Heart left ventricle (tissue), 13 donors: ENCODE measurements around the gene AKAP13.

Source experiments
- CTCF ChIP-seq, 12 donors: fragments of 200-600 bp; sonication (generic) in 4 of 12; IDR thresholded peaks; one replicate each; pipeline versions ENCODE4 v1.5.0 to v1.8.0; 2018 to 2022; ENCODE audit warnings: antibody characterized with exemption in 12 of 12, mild to moderate bottlenecking in 5 of 12
- POLR2A ChIP-seq, 2 donors: fragments of 450-650 bp; IDR thresholded peaks; one replicate each; pipeline ENCODE4 v1.6.1; 2017; ENCODE audit warnings: antibody characterized with exemption in 2 of 2, mild to moderate bottlenecking in 2 of 2, moderate library complexity in 2 of 2
- donor health status: ischemic (EF 13 %, LVEDD 7.1; RV severe dilation, severe dysfunction).
- donor health status: DM: no; HTN: yes; CAD: no.
- donor health status: DM: no; HTN: no; CAD: no.
- donor health status: ischemic (EF 25% LVEDD 6.9; RV normal size, moderate dysfunction).
- donor health status: ischemic (EF 25% LVEDD 5.7; RV mildly dilated, moderate dysfunction).
- donor health status: ischemic (EF 35%, LVEDD 5.7; RV mildly dilated, moderate dysfunction).
- donor health status: nonischemic (EF 11% LVEDD 7.7; RV severe dilation, severe dysfunction).
- donor health status: DM: yes; HTN: yes; CAD: no.
- donor health status: PGD.
- donor health status: ischemic (EF 29% LVEDD 5.4; RV normal size, mild dysfunction).
- donor health status: nonischemic (EF 23%, LVEDD 6.1; RV moderate dilation, normal function).

DNA sequence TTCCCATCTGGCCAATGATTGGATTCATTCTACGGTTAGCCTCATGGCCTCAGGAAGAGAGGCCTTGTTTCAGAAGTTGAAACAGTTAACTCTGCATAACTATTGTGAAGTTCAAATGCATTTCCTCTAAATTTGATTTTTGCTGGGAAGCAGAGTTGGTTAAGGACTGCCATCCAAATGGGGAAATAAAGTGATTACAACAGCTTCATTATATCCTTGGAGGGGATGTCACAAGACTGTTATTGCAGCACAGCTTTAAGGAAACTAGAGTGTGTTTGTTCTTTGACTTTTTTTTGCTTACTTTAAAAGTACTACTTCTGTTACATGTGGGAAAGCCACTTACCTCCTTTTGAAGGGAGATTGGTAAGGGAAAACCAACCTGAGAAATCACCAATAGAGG, 164.8 kb downstream of the AKAP13 start:
- TF ChIP-seq CTCF (IDR thresholded peaks at IDR 0.05) (no peak), POLR2A (IDR thresholded peaks at IDR 0.05) (no peak)
